ENCODE data around the gene PLXNA1. TPM values are rescaled to one million over a fixed set of nuclear protein-coding genes. Genes with fewer than 3 reads are reported as not detected.

Gene PLXNA1
- total RNA-seq, 1 experiment from 2014 or later = 30.3 TPM

GRCh38 chr3:126995926-126996512 lies 13.1 kb downstream of the PLXNA1 start:
- Histone ChIP-seq H3K27me3 (ENCODE audit: insufficient read depth, low read length) (no peaks in the 10 kb centered on the region), H3K79me2 (ENCODE audit: insufficient read depth, low read length) (peaks cover 42% of the 10 kb centered on the region; the same call in 1 of the 2 replicates), H2AFZ (ENCODE audit: low read depth, low read length, poor library complexity, severe bottlenecking) (no peak overlapping the region), H3K4me3 (replicated peaks in 1 of 2; ENCODE audit: low read depth in 1 of 2, low read length in 2 of 2) (no peak overlapping the region), H4K20me1 (ENCODE audit: insufficient read depth) (no peaks in the 10 kb centered on the region), H3K9me3 (ENCODE audit: control insufficient read depth in 1 of 2, insufficient read depth in 1 of 2, low read depth in 1 of 2, low read length in 2 of 2) (no peaks in the 10 kb centered on the region), H3K9me2 (ENCODE audit: insufficient read depth) (no peaks in the 10 kb centered on the region), H3K36me3 (ENCODE audit: control insufficient read depth in 1 of 2, insufficient read depth in 2 of 2, low read length in 2 of 2) (no peaks in the 10 kb centered on the region), H3K4me2 (ENCODE audit: low read length) (no peak overlapping the region), H3K9ac (ENCODE audit: low read length) (no peak overlapping the region), H3K4me1 (ENCODE audit: control insufficient read depth in 1 of 2, insufficient read depth in 2 of 2, low read length in 2 of 2) (no peaks in the 10 kb centered on the region), H3K27ac (ENCODE audit: low read depth, low read length) (no peak overlapping the region)
- ChIA-PET RAD21 (ENCODE audit: low non-redundant PET in 1 of 2, low total read pairs in 2 of 2, uncharacterized antibody in 2 of 2, unreplicated experiment in 2 of 2) (no interaction called here), POLR2A (no interaction called here), CTCF (interaction anchor here (2.1 kb wide), 1 partner anchor 14 kb away, joined by 6 read pairs; the partner anchor contains the start of gene PLXNA1)
- ATAC-seq (peak; percentile 37; the same call in 1 of the 2 replicates), DNase-seq (ENCODE audit: low read depth, low spot score) (no peak)
- TF ChIP-seq EZH2phosphoT487 (IDR thresholded peaks at IDR 0.05; ENCODE audit: borderline replicate concordance) = no peak
- peak in 1 of 3 experiments; percentile 30; a peak in 2 of 6 replicates for TF ChIP-seq CTCF (IDR thresholded peaks at IDR 0.05 in 2 of 3, conservative IDR thresholded peaks at IDR 0.05 in 1 of 3; ENCODE audit: borderline replicate concordance in 1 of 3, insufficient read depth in 1 of 3, low read depth in 2 of 3, low read length in 2 of 3)
- intact Hi-C loops (cut with micrococcal nuclease) = no loop called here
- BruUV-seq (replicated peaks) = no TSS peak

- Histone ChIP-seq H3K4me2 (ENCODE audit: low read length) (no peak overlapping the region), H3K4me3 (replicated peaks in 1 of 2; ENCODE audit: low read depth in 1 of 2, low read length in 2 of 2) (no peak overlapping the region), H4K20me1 (ENCODE audit: insufficient read depth) (no peaks in the 10 kb centered on the region), H3K27me3 (ENCODE audit: insufficient read depth, low read length) (no peaks in the 10 kb centered on the region), H3K4me1 (ENCODE audit: control insufficient read depth in 1 of 2, insufficient read depth in 2 of 2, low read length in 2 of 2) (no peaks in the 10 kb centered on the region), H3K36me3 (ENCODE audit: control insufficient read depth in 1 of 2, insufficient read depth in 2 of 2, low read length in 2 of 2) (no peaks in the 10 kb centered on the region), H3K27ac (ENCODE audit: low read depth, low read length) (no peak overlapping the region), H3K9me2 (ENCODE audit: insufficient read depth) (no peaks in the 10 kb centered on the region), H3K9me3 (ENCODE audit: control insufficient read depth in 1 of 2, insufficient read depth in 1 of 2, low read depth in 1 of 2, low read length in 2 of 2) (no peaks in the 10 kb centered on the region), H3K9ac (ENCODE audit: low read length) (no peak overlapping the region), H3K79me2 (ENCODE audit: insufficient read depth, low read length) (peaks cover 43% of the 10 kb centered on the region; the same call in 1 of the 2 replicates), H2AFZ (ENCODE audit: low read depth, low read length, poor library complexity, severe bottlenecking) (no peak overlapping the region)
- intact Hi-C loops (cut with micrococcal nuclease) = no loop called here
- CTCF ChIA-PET = no interaction called here
- DNase-seq (ENCODE audit: low read depth, low spot score) (no peak), ATAC-seq (no peak)
- no TSS peak for BruUV-seq (replicated peaks)
- POLR2A ChIA-PET = no interaction called here
- RAD21 ChIA-PET (ENCODE audit: low non-redundant PET in 1 of 2, low total read pairs in 2 of 2, uncharacterized antibody in 2 of 2, unreplicated experiment in 2 of 2) = no interaction called here
- no peak for TF ChIP-seq YY1 (IDR thresholded peaks at IDR 0.05; ENCODE audit: extremely low read depth, insufficient replicate concordance, low read depth, low read length)
- TF ChIP-seq, protein P1, sequence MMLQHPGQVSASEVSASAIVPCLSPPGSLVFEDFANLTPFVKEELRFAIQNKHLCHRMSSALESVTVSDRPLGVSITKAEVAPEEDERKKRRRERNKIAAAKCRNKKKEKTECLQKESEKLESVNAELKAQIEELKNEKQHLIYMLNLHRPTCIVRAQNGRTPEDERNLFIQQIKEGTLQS (IDR thresholded peaks at IDR 0.05) = no peak
- no peak for TF ChIP-seq JUND (IDR thresholded peaks at IDR 0.05)
- TF ChIP-seq EZH2phosphoT487 (IDR thresholded peaks at IDR 0.05; ENCODE audit: borderline replicate concordance) = no peak
- TF ChIP-seq SRF (IDR thresholded peaks at IDR 0.05; ENCODE audit: low read depth) = no peak
- no peak for TF ChIP-seq ZFX (IDR thresholded peaks at IDR 0.05)
- TF ChIP-seq RAD21 (IDR thresholded peaks at IDR 0.05; ENCODE audit: low read depth) = no peak
- TF ChIP-seq CTCF (IDR thresholded peaks at IDR 0.05 in 2 of 3, conservative IDR thresholded peaks at IDR 0.05 in 1 of 3; ENCODE audit: borderline replicate concordance in 1 of 3, insufficient read depth in 1 of 3, low read depth in 2 of 3, low read length in 2 of 3) = no peak
- TF ChIP-seq MAX (IDR thresholded peaks at IDR 0.05) = no peak
- no peak for TF ChIP-seq EZH2 (IDR thresholded peaks at IDR 0.05)
- TF ChIP-seq ELF1 (IDR thresholded peaks at IDR 0.05; ENCODE audit: borderline replicate concordance, low read depth) = no peak
- TF ChIP-seq CBX3 (IDR thresholded peaks at IDR 0.05; ENCODE audit: low read depth) = no peak
Observed at GRCh38 chr3:126996905-126997304, 14.0 kb downstream of the PLXNA1 start.
